ENCODE results near the gene DHODH.

DHODH gene

GRCh38 chr16:72027669-72028378, 19.3 kb downstream of the DHODH start:
- H3K9me3 Mint-ChIP-seq, result no peaks in the 10 kb centered on the region
- no peak overlapping the region for H3K27ac Mint-ChIP-seq
- H3K4me1 Mint-ChIP-seq, result no peaks in the 10 kb centered on the region
- peaks cover 26% of the 10 kb centered on the region for H3K36me3 Mint-ChIP-seq (ENCODE audit: low read depth)
- H3K27me3 Mint-ChIP-seq (ENCODE audit: low read depth), result no peaks in the 10 kb centered on the region
- no peak overlapping the region for H3K4me3 Mint-ChIP-seq
- TF ChIP-seq, protein P1, sequence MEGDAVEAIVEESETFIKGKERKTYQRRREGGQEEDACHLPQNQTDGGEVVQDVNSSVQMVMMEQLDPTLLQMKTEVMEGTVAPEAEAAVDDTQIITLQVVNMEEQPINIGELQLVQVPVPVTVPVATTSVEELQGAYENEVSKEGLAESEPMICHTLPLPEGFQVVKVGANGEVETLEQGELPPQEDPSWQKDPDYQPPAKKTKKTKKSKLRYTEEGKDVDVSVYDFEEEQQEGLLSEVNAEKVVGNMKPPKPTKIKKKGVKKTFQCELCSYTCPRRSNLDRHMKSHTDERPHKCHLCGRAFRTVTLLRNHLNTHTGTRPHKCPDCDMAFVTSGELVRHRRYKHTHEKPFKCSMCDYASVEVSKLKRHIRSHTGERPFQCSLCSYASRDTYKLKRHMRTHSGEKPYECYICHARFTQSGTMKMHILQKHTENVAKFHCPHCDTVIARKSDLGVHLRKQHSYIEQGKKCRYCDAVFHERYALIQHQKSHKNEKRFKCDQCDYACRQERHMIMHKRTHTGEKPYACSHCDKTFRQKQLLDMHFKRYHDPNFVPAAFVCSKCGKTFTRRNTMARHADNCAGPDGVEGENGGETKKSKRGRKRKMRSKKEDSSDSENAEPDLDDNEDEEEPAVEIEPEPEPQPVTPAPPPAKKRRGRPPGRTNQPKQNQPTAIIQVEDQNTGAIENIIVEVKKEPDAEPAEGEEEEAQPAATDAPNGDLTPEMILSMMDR (IDR thresholded peaks at IDR 0.05; ENCODE audit: unreplicated experiment in 3 of 3), result no peak

GRCh38 chr16:72029567-72030271, 21.2 kb downstream of the DHODH start:
- TF ChIP-seq, protein P1 (IDR thresholded peaks at IDR 0.05; ENCODE audit: unreplicated experiment in 3 of 3), result no peak
- H3K4me1 Mint-ChIP-seq, result no peaks in the 10 kb centered on the region
- no peak overlapping the region for H3K4me3 Mint-ChIP-seq
- H3K36me3 Mint-ChIP-seq (ENCODE audit: low read depth), result peaks cover 16% of the 10 kb centered on the region
- no peak overlapping the region for H3K27ac Mint-ChIP-seq
- H3K27me3 Mint-ChIP-seq (ENCODE audit: low read depth), result no peaks in the 10 kb centered on the region
- H3K9me3 Mint-ChIP-seq, result no peaks in the 10 kb centered on the region

DNA sequence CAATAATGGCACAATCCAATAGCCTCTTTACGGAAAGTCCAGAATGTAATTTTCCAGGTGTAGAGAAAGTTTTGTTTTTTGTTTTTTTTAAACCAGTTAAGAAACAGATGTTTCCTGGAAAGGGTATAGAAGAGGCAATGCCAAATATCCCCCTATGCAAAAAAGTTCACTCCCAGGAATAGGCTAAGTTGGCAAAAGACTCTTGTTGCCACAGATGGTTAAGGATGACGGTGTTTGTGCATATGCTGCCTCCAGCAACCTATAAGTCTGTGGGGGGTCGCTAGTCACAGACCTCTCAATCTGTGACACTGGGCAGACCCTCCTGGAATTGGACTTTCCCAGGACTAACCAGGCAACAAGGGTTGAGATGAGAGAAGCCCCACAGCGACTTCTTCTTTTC, 24.9 kb downstream of the DHODH start:
- no peaks in the 10 kb centered on the region for H3K27me3 Mint-ChIP-seq (ENCODE audit: low read depth)
- peaks cover 7% of the 10 kb centered on the region for H3K36me3 Mint-ChIP-seq (ENCODE audit: low read depth)
- no peak overlapping the region for H3K27ac Mint-ChIP-seq
- TF ChIP-seq, protein P1 (IDR thresholded peaks at IDR 0.05; ENCODE audit: unreplicated experiment in 3 of 3), result no peak
- H3K4me3 Mint-ChIP-seq, result no peak overlapping the region
- H3K9me3 Mint-ChIP-seq, result no peaks in the 10 kb centered on the region
- no peaks in the 10 kb centered on the region for H3K4me1 Mint-ChIP-seq

DNA sequence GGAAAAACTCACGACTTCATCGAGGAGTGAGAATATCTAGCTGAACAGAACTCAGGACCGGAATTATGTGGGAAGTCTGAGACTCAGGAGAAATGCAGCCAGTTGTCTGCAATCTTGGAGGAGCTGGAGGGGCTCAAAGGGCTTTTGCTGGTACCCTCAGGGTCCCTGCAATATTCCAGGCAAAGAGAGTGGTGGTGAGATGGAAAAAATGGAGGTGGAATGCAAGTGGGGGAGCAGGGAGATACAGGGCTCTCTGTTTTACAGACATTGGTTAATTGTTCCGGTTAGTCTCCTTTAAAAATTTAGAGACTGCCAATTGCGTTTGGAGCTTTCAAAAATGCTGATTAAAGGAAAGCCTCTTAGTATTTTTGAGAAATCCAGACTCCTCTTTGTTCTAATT, 27.6 kb downstream of the DHODH start:
- Mint-ChIP-seq H3K9me3 (no peaks in the 10 kb centered on the region), H3K27me3 (ENCODE audit: low read depth) (no peaks in the 10 kb centered on the region), H3K27ac (no peak overlapping the region), H3K4me1 (no peaks in the 10 kb centered on the region), H3K36me3 (ENCODE audit: low read depth) (peaks cover 10% of the 10 kb centered on the region), H3K4me3 (no peak overlapping the region)
- TF ChIP-seq, protein P1 (IDR thresholded peaks at IDR 0.05; ENCODE audit: unreplicated experiment in 3 of 3), result no peak

DNA sequence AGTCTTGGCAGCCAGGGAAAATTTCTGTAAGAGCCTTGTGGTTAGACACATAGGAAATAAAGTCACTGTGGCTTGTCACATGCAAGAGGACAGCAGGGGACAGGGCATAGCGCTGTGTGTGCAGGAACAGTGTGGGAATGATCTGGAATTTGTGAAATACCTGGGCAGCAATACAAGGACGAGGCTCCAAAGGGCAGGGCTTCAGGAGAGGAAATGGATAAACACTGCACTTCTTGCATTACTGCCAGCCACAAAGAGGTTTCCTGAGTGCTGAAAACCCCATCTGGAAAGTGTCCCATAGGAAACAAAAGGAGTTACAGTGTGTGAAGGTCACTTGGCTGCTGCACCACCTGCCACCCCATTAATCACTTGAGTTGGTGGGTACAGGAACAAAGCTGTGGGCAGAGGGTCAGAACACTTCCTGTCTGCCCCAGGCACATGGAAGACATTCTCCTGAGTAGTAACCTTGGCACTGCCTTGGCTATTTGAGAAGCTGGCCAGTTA, 33.7 kb downstream of the DHODH start:
- TF ChIP-seq, protein P1 (IDR thresholded peaks at IDR 0.05; ENCODE audit: unreplicated experiment in 3 of 3), result no peak
- Mint-ChIP-seq H3K4me1 (peaks cover 6% of the 10 kb centered on the region), H3K4me3 (no peak overlapping the region), H3K36me3 (ENCODE audit: low read depth) (peaks cover 6% of the 10 kb centered on the region), H3K27me3 (ENCODE audit: low read depth) (no peaks in the 10 kb centered on the region), H3K27ac (no peak overlapping the region), H3K9me3 (no peaks in the 10 kb centered on the region)
